Testis (tissue), 2 donors: Measurements from ENCODE around the gene MSN.
"Not testable (repeated sequence)": the region's sequence is repeated elsewhere in the genome, so short reads cannot be mapped to it uniquely, and the experiment has no call there.

ENCODE experiments used
- POLR2A ChIP-seq: fragments of 450-650 bp; IDR thresholded peaks from one replicate; pipeline ENCODE4 v1.6.1; 2017; ENCODE audit warnings: antibody characterized with exemption, mild to moderate bottlenecking, moderate library complexity
- TF ChIP-seq, protein P1 (sequence below), 3 experiments: fragments of 450-650 bp in 2 of 3; fragments of 200-600 bp in 1 of 3; sonication (generic) in 1 of 3; IDR thresholded peaks; one replicate each; pipeline ENCODE4 v1.5.1; 2016 to 2019; ENCODE audit warnings: antibody characterized with exemption in 3 of 3, mild to moderate bottlenecking in 2 of 3, moderate library complexity in 1 of 3

DNA sequence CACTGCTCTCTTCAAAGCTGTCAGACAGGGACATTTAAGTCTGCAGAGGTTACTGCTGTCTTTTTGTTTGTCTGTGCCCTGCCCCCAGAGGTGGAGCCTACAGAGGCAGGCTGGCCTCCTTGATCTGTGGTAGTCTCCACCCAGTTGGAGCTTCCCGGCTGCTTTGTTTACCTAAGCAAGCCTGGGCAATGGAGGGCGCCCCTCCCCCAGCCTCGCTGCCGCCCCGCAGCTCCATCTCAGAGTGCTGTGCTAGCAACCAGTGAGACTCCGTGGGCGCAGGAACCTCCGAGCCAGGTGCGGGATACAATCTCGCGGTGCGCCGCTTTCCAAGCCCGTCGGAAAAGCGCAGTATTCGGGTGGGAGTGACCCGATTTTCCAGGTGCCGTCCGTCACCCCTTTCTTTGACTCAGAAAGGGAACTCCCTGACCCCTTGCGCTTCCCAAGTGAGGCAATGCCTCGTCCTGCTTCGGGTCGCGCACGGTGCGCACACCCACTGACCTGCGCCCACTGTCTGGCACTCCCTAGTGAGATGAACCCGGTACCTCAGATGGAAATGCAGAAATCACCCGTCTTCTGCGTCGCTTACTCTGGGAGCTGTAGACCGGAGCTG is 47.3 kb upstream of the MSN start:
- TF ChIP-seq, protein P1, sequence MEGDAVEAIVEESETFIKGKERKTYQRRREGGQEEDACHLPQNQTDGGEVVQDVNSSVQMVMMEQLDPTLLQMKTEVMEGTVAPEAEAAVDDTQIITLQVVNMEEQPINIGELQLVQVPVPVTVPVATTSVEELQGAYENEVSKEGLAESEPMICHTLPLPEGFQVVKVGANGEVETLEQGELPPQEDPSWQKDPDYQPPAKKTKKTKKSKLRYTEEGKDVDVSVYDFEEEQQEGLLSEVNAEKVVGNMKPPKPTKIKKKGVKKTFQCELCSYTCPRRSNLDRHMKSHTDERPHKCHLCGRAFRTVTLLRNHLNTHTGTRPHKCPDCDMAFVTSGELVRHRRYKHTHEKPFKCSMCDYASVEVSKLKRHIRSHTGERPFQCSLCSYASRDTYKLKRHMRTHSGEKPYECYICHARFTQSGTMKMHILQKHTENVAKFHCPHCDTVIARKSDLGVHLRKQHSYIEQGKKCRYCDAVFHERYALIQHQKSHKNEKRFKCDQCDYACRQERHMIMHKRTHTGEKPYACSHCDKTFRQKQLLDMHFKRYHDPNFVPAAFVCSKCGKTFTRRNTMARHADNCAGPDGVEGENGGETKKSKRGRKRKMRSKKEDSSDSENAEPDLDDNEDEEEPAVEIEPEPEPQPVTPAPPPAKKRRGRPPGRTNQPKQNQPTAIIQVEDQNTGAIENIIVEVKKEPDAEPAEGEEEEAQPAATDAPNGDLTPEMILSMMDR (IDR thresholded peaks at IDR 0.05), result not testable (repeated sequence)
- TF ChIP-seq POLR2A, result not testable (repeated sequence)
